B cell (primary cell): ENCODE data around the gene RAD51B.

Experiments used
- CTCF ChIP-seq: fragments of 200-600 bp; IDR thresholded peaks from one replicate; pipeline ENCODE4 v1.8.0; 2022; ENCODE audit warnings: antibody characterized with exemption, mild to moderate bottlenecking
- EZH2 ChIP-seq: IDR thresholded peaks from 2 replicates; pipeline ENCODE4 v1.6.1; 2012; ENCODE audit warnings: borderline replicate concordance, low read depth, mild to moderate bottlenecking, moderate library complexity, low read length; ENCODE audit not compliant: insufficient read depth, poor library complexity, severe bottlenecking

DNA sequence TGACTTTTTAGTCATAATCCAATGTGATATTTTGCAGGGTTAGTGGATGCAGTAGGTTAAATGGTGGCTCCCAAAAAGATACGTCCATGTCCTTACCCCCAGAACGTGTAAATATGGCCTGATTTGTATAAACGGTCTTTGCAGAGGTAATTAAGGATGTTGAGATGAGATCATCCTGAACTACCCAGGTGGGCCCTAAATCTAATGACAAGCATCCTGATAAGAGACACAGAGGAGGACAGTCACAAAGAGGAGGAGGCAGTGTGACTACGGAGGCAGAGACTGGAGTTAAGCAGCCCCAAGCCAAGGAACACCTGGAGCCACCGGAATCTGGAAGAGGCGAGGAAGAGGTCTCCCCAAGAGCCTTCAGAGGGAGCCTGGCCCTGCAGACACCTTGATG is 679.9 kb downstream of the RAD51B start:
- TF ChIP-seq CTCF, result no peak
- no peak for TF ChIP-seq EZH2
